Measurements from ENCODE around the gene ZNRF3.
"Not testable (repeated sequence)": the region's sequence is repeated elsewhere in the genome, so short reads cannot be mapped to it uniquely, and the experiment has no call there.

ZNRF3 gene

GRCh38 chr22:28908810-28909209, 25.4 kb downstream of the ZNRF3 start:
- DNase-seq = not testable (repeated sequence)

- DNase-seq = peak; percentile 79
These were observed 26.0 kb downstream of the ZNRF3 start for GRCh38 chr22:28909375-28909774.

GRCh38 chr22:28910569-28911303, 27.4 kb downstream of the ZNRF3 start:
- no peak for DNase-seq

GRCh38 chr22:28911304-28911690, 27.9 kb downstream of the ZNRF3 start:
- no peak for DNase-seq

GRCh38 chr22:28911777-28912669, 28.7 kb downstream of the ZNRF3 start:
- DNase-seq = no peak

GRCh38 chr22:28914201-28914600, 30.8 kb downstream of the ZNRF3 start:
- no peak for DNase-seq

- DNase-seq = no peak
These were observed 32.6 kb downstream of the ZNRF3 start for GRCh38 chr22:28915969-28916368.

- no peak for DNase-seq
These were observed 34.6 kb downstream of the ZNRF3 start for GRCh38 chr22:28917747-28918549.

GRCh38 chr22:28918550-28919271, 35.3 kb downstream of the ZNRF3 start:
- no peak for DNase-seq

- no peak for DNase-seq
These were observed 37.6 kb downstream of the ZNRF3 start for GRCh38 chr22:28920757-28921584.

- DNase-seq = no peak
These were observed 38.2 kb downstream of the ZNRF3 start for GRCh38 chr22:28921585-28921879.

- DNase-seq = no peak
These were observed 39.3 kb downstream of the ZNRF3 start for GRCh38 chr22:28922540-28923244.

- DNase-seq = no peak
These were observed 40.7 kb downstream of the ZNRF3 start for GRCh38 chr22:28923826-28924732.

- DNase-seq = no peak
These were observed 42.5 kb downstream of the ZNRF3 start for GRCh38 chr22:28925916-28926315.

GRCh38 chr22:28927630-28928029, 44.3 kb downstream of the ZNRF3 start:
- DNase-seq = no peak

GRCh38 chr22:28929197-28929596, 45.8 kb downstream of the ZNRF3 start:
- DNase-seq = no peak

- DNase-seq = no peak
These were observed 47.1 kb downstream of the ZNRF3 start for GRCh38 chr22:28930357-28931007.

GRCh38 chr22:28931844-28932567, 48.6 kb downstream of the ZNRF3 start:
- no peak for DNase-seq

- DNase-seq = no peak
These were observed 49.9 kb downstream of the ZNRF3 start for GRCh38 chr22:28933321-28933720.
